Measurements from ENCODE around the gene LHX8.
A peak's percentile ranks its signal among the peaks of the same experiment; 100 is the strongest.

The LHX8 gene

DNA sequence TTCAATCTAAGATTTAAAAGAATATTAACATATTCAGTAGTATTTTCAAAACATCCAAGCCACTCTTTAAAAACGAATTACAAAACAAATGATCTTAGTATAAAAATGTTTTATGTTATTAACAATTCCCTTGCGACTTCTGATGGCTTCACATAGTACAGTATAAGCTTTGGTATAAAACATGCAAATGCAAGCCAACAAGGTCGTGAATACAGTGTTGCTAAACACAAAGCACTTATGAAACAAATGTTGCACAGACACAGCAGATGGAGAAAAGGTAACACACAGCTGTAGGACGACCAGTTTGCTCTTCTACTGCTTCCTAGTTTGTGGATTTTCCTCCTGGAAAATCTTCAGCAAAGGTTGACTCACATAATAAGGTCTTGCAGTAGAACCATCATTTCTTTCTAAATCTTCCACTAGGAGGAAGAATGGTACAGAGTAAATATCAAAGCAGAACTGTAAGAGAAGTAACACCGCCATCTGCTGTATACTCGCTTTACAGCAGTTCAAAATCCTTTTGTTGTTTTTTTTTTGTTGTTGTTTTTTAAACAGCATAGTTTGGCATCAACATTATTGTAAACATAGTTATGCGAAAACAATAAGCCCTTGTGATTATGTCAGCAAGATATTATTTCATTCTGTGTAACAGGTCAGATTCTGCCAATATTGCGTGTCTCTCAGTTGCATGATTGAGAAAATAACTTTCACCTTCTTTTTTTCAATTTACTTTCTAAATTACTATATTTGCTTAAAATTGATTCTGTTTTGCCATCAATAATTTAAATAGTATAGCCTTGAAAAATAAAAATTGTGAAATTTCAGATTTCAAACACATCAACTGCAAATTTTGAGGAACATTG is 69.5 kb downstream of the LHX8 start:
- peak; percentile 44 to 51 for DNase-seq

DNA sequence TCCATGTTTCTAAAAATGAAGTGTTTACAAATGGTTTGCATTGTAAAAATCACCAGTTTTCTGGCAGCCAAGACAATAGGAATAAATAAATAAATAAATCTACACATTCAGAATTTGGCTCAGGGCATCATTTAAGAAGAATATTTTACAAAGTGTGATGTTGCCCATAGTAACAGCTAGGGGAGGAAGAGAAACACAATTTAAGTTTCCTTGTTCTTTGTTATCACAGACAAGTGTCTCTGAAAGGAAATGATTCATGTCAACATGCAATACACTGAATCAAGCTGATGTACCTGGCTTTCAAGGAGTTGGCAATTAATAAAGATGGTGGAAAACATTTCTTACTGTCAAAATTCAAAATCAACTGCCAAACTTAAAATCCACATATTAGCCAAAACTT is 74.7 kb downstream of the LHX8 start:
- DNase-seq, result no peak

Measured in inflammatory macrophage (primary cell).